SIG-M5 treated with dmso at 0.1 percent for 504 hours (cell line): ENCODE data around the gene MRC2.
"Not testable (repeated sequence)": the region's sequence is repeated elsewhere in the genome, so short reads cannot be mapped to it uniquely, and the experiment has no call there.

Source experiments
- DNase-seq: peaks from one replicate; lab custom pipeline; 2025; ENCODE audit not compliant: unreplicated experiment; lab: John Stamatoyannopoulos, UW

The MRC2 gene

DNA sequence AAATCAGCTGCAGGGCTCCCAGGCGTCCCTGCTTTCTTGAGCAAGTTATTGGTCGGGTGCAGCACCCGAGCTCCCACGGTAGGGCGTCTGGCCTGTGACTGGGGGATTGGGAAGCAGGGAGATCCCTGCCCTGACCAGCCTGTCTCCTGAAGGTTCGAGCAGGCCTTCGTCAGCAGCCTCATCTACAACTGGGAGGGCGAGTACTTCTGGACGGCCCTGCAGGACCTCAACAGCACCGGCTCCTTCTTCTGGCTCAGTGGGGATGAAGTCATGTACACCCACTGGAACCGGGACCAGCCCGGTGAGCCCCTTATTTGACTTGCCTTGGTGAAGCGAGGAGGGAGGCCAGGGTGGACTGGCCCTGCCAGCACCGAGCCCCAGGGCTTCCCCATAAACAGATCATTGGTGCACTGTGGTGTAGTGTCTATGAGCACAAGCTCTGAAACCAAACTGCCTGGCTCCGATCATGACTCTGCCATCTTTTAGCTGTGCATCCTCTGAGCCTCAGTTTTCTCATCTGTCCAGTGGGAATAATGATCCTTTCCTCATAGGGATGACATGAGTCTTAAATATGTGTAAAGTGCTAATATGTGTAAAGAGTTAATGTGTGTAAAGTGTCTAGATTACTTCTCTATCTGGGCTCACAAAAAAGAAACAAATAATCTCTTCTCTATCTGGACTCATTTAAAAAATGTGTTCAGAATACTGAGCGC lies 48.9 kb downstream of the MRC2 start:
- DNase-seq = no peak

DNA sequence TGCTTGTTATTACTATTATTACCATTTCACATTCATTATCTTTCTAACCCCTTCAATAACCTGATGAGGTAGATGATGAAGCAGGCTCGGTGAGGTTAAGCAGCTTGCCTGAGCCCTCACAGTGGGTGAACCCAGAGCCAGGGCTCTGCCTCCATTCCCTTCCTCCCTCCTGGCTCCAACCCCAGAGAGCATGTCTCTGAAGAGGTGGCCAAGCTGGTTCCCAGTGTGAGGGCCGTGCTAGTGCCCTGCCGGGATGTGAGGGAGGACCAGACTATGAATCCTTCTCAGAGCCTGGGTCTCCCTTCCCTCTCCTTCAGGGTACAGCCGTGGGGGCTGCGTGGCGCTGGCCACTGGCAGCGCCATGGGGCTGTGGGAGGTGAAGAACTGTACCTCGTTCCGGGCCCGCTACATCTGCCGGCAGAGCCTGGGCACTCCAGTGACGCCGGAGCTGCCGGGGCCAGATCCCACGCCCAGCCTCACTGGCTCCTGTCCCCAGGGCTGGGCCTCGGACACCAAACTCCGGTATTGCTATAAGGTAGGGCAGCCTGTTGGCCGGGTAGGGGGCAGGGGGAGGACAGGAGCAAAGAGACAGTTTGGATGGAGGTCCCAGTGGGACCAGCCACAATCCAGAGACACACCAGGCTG lies 49.6 kb downstream of the MRC2 start:
- no peak for DNase-seq

DNA sequence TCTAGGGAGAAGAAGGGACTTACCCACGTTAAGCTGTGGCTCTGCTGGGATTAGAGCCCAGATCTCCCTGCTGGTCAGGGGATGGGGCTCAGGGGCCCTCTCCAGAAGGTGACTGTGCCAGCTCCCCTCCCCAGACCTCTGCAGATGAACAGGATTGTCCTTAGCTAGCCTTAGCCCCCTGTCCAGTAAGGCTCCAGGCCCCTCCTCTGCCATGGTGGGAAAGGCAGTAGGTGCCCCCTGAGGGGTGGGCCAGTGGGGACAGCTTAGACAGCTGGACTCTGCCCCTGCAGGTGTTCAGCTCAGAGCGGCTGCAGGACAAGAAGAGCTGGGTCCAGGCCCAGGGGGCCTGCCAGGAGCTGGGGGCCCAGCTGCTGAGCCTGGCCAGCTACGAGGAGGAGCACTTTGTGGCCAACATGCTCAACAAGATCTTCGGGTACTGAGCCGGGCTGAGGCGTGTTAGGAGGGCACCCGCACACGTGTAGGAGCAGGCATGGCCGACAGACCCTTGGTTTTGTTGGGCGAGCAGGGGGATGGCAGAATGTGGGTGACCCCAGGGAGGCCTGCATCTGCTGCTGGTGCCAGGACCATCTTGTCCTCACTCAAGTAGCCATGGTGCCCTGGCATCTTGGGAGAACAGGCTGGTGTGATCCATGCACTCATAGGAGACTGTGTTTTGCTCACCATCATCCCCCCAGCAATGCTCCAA lies 50.9 kb downstream of the MRC2 start:
- no peak for DNase-seq

DNA sequence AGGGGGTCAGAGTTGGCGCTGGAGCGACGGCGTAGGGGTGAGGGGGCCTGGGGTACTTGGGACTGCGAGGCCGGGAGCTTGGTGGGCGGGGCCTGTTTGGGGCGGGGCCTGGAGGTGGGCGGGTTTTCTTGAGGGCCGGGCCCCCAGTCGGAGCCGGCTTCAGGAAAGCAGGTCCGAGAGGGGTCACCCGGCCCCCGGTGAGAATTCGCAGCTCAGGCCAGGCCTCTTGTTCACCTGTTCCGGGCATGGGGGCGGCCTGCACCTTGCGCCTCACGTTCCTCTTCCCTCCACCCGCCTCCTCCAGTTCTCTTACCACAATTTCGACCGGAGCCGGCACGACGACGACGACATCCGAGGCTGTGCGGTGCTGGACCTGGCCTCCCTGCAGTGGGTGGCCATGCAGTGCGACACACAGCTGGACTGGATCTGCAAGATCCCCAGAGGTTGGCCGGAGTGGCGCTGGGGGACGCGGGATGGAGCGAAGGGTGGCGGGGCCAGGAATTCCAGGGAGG lies 52.5 kb downstream of the MRC2 start:
- DNase-seq = no peak

DNA sequence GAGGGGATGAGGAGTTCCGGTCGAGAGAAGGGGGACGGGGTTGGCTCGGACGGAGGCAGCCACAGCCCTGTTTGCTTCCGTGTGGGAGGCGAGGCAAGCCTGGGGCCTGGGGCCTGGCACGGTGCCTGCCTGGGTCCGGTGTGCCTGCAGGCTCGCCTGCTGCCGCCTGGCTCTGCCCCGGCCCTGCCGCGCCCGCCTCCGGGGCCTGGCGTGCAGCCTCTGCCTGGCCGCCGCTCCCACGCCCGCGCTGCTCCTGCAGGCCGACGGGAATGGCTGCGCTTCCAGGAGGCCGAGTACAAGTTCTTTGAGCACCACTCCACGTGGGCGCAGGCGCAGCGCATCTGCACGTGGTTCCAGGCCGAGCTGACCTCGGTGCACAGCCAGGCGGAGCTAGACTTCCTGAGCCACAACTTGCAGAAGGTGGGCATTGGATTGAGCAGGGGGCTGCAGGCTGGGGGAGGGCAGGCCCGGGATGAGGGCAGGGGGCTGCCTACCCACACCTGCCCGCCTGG lies 53.1 kb downstream of the MRC2 start:
- DNase-seq = no peak

DNA sequence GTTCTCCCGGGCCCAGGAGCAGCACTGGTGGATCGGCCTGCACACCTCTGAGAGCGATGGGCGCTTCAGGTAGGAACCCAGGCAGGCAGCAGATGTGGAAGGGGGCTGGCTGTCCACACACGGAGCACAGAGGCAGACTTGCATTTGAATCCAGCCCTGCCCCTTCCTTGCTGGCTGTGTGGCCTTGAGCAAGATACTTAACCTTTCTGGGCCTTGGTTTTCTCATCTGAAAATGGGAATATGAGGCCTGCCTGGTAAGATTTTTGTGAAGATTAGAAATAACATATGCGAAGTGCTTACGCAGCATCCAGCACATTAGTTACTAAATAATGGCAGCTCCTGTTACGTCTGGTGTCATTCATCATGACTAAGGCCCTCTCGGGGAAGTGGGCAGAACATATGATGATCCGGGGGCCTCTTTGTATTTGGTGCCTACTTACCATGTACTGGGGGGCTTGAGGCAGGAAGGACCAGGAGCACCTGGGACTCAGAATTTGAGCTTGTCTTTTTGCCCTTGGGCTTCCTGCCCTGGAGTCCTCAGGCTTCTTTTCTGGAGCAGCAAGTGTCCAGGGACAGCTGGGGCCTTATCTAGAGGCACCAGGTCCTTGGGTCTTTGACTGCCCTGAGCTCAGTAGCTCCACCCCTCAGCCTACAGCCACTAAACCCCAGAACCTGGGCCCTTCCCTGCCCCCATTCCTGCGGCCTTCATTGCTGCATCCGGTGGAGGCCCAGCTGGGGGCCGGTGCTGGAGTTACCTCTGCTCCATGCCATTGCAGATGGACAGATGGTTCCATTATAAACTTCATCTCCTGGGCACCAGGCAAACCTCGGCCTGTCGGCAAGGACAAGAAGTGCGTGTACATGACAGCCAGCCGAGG lies 53.8 kb downstream of the MRC2 start:
- no peak for DNase-seq

DNA sequence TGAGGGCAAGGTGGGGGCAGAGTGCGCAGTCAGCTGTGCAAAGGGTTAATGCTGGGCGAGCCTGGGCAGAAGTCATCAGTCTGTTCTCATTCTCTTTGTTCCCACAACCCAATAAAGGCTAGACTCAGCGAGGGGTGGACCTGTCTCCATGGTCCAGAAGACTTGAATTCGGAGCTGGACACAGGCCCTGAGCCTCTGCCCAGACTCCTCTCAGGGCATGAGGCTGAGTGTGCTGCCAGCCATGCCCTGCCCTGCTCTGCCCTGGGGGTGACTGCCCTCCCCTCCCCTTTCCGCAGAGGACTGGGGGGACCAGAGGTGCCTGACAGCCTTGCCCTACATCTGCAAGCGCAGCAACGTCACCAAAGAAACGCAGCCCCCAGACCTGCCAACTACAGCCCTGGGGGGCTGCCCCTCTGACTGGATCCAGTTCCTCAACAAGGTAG lies 54.5 kb downstream of the MRC2 start:
- DNase-seq = no peak

DNA sequence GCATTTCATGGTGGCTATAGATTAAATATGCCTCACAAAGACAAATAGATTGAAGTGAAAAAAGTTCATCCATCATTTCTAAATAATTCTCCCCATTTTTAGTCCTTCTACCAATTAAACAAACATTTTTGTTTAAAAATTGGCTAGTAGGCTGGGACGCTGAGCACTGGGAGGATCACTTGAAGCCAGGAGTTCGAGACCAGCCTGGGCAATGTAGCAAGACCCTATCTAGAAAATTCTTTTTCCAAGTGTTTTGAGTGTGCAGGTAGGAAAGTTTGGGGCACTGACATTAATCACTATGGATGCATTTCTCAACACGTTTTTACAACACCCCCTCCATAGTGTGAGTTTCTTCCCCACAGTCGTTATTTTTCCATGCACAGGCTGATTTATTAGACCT lies 56.7 kb downstream of the MRC2 start:
- no peak for DNase-seq

DNA sequence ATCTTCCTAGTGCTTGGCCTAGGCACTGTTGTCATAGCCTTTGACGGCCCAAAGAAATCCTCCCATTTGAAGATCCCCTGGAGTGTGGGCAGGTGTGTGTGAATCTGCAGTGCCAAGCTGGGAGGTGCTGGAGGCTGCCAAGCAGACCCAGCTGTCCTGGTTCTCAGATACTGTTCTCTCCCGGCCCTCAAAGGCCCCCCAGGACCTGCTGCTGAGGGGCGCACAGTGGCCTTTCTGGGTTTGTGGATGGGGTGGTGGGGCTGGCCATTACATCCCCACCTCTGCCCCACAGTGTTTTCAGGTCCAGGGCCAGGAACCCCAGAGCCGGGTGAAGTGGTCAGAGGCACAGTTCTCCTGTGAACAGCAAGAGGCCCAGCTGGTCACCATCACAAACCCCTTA lies 60.5 kb downstream of the MRC2 start:
- DNase-seq = no peak

DNA sequence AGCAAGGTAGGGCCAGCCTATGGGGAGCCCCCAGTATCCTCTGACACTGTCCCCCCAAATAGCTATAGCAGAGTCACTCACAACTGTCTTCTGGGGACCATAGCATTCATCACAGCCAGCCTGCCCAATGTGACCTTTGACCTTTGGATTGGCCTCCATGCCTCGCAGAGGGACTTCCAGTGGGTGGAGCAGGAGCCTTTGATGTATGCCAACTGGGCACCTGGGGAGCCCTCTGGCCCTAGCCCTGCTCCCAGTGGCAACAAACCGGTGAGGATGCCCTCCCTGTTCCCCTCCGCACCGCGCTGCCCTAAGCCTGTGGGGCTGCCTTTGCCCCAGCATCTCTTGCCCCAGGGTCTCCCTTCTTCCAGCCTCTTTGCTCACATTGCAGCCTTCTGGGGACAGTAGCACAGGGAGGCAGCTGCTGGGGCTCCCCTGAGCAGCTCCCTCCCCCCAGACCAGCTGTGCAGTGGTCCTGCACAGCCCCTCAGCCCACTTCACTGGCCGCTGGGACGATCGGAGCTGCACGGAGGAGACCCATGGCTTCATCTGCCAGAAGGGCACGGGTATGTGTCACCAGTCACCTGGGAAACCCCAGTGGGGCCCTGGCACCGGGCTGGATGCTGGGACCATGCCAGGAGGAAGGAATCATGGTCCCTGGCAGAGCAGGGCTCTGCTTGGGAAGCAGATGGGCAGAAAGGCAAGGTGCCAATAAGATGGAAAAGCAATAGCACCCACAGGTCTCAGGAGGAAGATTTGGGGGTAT lies 61.1 kb downstream of the MRC2 start:
- DNase-seq = no peak

DNA sequence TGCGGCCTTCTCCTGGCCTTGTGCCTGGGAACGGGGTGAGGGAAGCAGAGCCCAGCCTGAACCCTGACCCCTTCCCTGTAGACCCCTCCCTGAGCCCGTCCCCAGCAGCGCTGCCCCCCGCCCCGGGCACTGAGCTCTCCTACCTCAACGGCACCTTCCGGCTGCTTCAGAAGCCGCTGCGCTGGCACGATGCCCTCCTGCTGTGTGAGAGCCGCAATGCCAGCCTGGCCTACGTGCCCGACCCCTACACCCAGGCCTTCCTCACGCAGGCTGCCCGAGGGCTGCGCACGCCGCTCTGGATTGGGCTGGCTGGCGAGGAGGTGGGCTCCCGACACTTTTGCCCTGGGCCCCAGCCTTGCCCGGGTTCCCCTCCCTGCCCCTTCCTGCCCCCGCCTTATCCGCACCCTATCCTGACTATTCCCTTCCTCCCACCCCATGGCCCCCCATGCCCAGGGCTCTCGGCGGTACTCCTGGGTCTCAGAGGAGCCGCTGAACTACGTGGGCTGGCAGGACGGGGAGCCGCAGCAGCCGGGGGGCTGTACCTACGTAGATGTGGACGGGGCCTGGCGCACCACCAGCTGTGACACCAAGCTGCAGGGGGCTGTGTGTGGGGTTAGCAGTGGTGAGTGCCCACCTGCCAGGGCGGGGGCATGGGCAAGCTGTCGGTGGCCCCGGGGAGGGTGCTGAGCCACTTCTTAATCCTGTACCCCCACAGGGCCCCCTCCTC lies 62.1 kb downstream of the MRC2 start:
- no peak for DNase-seq

DNA sequence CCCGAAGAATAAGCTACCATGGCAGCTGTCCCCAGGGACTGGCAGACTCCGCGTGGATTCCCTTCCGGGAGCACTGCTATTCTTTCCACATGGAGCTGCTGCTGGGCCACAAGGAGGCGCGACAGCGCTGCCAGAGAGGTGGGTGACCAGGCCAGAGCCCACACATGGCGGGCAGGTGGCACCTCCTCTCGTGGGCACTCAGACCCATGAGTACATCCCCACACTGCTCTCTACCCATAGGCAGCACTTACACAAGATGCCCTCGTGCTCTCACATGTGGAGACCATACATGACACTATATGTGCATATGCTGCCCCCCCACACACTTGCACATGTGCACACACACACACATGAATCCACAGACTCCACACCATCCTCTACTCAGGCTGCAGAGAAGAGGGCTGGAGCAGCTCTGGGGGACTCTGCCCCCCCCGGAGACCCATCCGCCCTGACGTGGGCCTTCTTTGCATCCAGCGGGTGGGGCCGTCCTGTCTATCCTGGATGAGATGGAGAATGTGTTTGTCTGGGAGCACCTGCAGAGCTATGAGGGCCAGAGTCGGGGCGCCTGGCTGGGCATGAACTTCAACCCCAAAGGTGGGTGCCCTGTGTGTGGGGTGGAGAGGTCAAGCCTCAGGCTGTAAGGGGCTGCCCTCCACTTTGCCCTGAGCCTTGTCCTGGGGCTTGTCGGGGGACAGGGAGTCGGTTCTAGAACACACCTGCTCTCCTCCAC lies 62.9 kb downstream of the MRC2 start:
- DNase-seq = no peak

DNA sequence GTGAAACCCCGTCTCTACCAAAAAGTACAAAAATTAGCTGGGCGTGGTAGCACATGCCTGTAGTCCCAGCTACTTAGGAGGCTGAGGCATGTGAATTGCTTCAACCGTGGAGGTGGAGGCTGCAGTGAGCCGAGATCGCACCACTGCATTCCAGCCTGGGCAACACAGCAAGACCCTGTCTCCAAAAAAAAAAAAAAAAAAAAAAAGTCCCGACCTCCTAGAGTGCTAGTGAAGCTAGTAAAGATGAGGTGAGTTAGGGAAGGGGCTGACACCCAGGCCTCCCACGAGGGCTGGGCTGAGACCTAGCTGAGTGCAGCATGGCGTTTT lies 64.1 kb downstream of the MRC2 start:
- not testable (repeated sequence) for DNase-seq

DNA sequence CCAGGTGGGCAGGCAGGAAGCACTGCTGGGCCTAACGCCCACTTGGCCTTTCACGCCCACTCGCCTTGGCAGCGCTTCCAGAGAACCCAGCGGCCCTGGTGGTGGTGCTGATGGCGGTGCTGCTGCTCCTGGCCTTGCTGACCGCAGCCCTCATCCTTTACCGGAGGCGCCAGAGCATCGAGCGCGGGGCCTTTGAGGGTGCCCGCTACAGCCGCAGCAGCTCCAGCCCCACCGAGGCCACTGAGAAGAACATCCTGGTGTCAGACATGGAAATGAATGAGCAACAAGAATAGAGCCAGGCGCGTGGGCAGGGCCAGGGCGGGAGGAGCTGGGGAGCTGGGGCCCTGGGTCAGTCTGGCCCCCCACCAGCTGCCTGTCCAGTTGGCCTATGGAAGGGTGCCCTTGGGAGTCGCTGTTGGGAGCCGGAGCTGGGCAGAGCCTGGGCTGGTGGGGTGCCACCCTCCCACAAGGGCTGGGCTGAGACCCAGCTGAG lies 64.7 kb downstream of the MRC2 start:
- DNase-seq = no peak

DNA sequence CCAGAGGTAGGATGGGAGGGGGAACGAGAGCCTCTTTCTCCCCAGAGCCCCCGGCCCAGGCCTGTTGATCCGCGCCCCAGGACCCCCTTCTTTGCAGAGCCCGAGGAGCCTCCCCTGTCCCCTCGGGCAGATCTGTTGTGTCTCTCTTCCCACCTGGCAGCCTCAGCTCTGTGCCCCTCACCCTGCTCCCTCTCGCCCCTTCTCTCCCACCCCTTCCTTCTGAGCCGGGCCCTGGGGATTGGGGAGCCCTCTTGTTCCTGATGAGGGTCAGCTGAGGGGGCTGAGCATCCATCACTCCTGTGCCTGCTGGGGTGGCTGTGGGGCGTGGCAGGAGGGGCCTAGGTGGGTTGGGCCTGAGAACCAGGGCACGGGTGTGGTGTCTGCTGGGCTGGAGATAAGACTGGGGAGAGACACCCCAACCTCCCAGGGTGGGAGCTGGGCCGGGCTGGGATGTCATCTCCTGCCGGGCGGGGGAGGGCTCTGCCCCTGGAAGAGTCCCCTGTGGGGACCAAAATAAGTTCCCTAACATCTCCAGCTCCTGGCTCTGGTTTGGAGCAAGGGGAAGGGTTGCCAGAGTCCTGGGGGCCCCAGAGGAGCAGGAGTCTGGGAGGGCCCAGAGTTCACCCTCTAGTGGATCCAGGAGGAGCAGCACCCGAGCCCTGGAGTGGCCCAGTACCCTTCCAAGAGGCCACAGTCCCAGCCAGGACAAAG lies 65.4 kb downstream of the MRC2 start:
- DNase-seq = peak; percentile 15

DNA sequence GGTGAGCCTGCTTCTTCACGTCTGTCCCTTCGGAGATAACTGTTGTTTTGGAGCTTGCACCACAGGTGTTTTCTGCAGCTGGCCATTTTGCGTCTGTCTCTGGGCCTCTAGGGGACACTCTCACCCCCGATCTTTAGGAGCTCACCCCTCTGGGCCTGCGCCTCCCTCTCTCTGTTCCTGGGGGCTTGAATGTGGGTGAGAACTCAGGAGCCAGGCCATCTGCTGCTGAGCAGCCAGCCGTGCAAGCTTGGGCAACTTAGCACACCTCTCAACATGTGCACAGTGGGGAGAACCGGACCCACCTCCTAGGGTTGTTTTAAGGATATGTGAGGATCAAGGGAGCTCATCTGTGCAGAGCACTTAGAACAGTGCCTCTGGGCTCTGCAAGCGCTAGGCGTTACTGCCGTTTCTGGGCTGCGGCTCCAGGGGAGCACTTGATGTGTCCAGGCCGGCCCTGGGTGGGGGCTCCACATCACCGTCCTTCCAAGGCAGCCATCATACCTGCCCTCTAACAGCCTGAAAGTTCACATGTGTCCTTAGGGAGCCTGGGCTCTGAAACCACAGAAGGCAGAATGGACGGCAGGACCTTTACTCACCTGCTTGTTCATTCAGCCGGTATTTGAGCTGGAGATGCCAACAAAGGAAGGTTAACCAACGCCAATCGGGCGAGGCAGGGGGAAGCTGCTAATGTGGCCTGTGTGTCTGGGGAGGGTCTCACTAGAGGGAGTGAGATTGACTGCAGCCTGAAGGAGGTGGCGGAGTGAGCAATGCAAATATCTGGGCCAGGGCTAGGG lies 66.3 kb downstream of the MRC2 start:
- DNase-seq = no peak

DNA sequence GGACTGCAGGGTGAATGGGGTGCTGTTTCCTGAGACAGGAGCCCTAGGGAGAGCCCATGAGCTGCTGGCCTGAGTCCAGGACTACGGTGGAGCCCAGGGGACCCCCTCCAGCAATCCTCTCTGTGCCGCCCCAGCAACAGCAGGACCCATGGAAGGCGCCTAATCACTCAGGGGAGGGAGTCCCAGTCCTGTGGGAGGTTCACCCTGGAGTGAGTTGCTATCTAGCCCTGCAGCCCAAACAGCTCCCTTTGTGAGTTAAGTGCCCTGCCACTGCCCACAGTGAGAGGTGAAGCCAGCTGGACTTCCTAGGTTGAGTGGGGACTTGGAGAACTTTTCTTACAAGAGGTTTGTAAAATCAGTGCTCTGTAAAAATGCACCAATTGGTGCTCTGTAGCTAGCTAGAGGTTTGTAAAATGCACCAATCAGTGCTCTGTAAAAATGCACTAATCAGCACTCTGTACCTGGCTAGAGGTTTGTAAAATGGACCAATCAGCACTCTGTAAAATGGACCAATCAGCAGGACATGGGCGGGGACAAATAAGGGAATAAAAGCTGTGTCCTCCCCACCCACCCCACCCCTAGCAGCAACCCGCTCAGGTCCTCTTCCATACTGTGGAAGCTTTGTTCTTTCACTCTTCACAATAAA lies 67.7 kb downstream of the MRC2 start:
- not testable (repeated sequence) for DNase-seq
